Measurements from ENCODE around the gene ALDH1L1. TPM values are rescaled to one million over a fixed set of nuclear protein-coding genes. Genes with fewer than 3 reads are reported as not detected.
A peak's percentile ranks its signal among the peaks of the same experiment; 100 is the strongest.
"Not testable (repeated sequence)": the region's sequence is repeated elsewhere in the genome, so short reads cannot be mapped to it uniquely, and the experiment has no call there.

The ALDH1L1 gene
- polyA plus RNA-seq, 1 donor: 40.4 TPM

DNA sequence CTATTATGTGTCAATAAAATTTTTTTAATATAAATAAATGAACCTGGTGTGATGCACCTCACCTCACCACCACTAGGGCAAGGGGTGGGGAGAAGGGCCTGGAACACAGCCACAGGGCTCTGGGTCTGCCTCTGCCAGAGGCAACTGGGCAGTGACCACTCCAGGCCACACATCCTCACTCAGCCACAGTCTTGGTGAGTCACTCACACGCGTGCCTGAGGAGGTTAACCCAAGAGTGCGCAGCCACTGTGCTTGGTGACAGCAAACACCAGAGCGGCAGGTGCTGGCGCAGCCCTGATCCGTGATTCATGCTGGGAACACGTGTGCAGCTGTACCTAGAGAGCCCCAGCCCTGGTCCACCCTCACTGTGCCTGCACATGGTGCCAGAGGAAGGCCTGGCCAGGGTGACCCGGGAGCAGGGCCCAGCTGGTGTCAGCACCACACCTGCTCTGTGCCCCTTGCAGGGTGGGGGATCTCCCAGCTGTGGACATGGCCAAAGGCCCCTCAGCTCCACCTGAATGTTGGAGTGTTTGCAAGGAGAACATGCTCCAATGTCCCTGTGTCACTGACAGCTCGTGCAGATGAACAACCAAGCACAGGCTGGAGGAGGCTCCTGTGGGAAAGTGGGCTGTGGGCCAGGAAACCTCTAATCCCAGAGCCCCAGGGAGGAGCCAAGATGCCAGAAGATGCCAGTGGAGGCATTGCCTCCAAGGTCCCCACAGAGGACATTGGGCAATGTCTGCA lies 98.6 kb downstream of the ALDH1L1 start:
- no peak overlapping the region for H3K4me3 ChIP-seq (ENCODE audit: low read length)
- WGBS (ENCODE audit: insufficient coverage, low lambda C conversion rate): no CpG with 5 or more reads among the region's 9 CpGs
- H3K9me3 ChIP-seq (ENCODE audit: control insufficient read depth, low read depth, low read length): no peaks in the 10 kb centered on the region
- peaks cover 3% of the 10 kb centered on the region for H3K4me1 ChIP-seq (ENCODE audit: control insufficient read depth, insufficient read depth, low read length)
- H3K36me3 ChIP-seq (ENCODE audit: control insufficient read depth, insufficient read depth, low read length): no peaks in the 10 kb centered on the region
- no peaks in the 10 kb centered on the region for H3K27me3 ChIP-seq (ENCODE audit: control insufficient read depth, insufficient read depth, low read length)
- no peak for DNase-seq
- H3K27ac ChIP-seq (ENCODE audit: low read length): no peak overlapping the region

DNA sequence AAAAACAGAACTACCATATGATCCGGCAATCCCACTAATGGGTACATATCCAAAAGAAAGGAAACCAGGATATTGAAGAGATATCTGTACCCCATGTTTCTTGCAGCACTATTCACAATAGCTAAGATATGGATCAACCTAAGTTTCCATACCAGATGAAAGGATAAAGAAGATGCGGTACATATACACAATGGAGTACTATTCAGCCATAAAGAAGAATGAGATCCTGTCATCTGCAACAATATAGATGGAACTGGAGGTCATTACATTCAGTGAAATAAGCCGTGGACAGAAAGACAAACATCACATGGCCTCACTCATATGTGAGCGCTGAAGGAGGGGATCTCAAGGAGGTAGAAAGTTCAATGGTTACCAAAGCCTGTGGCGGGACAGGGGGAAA lies 99.4 kb downstream of the ALDH1L1 start:
- Histone ChIP-seq H3K4me3 (ENCODE audit: low read length) (no peak overlapping the region), H3K27ac (ENCODE audit: low read length) (no peak overlapping the region)
- WGBS (ENCODE audit: insufficient coverage, low lambda C conversion rate): 100% methylated on average over 3 of the region's 5 CpGs

DNA sequence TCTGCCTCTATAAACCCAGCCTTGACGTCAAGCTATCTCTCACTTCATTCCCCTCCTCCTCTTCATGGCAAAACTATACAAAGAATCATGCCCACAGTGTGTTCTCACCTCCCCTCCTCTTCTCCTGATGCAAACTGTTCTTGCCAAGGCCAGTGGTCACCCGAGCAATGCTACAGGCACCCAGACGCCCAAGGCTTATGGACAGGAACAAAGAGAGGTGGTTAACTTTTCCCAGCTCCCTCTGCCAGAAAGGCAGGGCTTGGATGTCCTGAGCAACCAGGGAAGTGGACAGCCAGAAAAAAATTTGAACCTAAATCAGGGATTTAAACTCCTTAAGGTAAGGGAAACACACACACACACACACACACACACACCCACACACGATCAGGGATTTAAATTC lies 101.5 kb downstream of the ALDH1L1 start:
- Histone ChIP-seq H3K27me3 (ENCODE audit: control insufficient read depth, insufficient read depth, low read length) (no peaks in the 10 kb centered on the region), H3K36me3 (ENCODE audit: control insufficient read depth, insufficient read depth, low read length) (no peaks in the 10 kb centered on the region), H3K27ac (ENCODE audit: low read length) (no peak overlapping the region), H3K4me3 (ENCODE audit: low read length) (no peak overlapping the region), H3K9me3 (ENCODE audit: control insufficient read depth, low read depth, low read length) (no peaks in the 10 kb centered on the region), H3K4me1 (ENCODE audit: control insufficient read depth, insufficient read depth, low read length) (no peaks in the 10 kb centered on the region)
- no peak for DNase-seq
- 63% methylated on average over 1 of the region's 4 CpGs for WGBS (ENCODE audit: insufficient coverage, low lambda C conversion rate)

More for the DNA sequence above, 99.4 kb downstream of the ALDH1L1 start:
- Histone ChIP-seq H3K4me1 (ENCODE audit: control insufficient read depth, insufficient read depth, low read length) (peaks cover 3% of the 10 kb centered on the region), H3K27me3 (ENCODE audit: control insufficient read depth, insufficient read depth, low read length) (no peaks in the 10 kb centered on the region), H3K9me3 (ENCODE audit: control insufficient read depth, low read depth, low read length) (no peaks in the 10 kb centered on the region), H3K36me3 (ENCODE audit: control insufficient read depth, insufficient read depth, low read length) (no peaks in the 10 kb centered on the region)
- DNase-seq: no peak

DNA sequence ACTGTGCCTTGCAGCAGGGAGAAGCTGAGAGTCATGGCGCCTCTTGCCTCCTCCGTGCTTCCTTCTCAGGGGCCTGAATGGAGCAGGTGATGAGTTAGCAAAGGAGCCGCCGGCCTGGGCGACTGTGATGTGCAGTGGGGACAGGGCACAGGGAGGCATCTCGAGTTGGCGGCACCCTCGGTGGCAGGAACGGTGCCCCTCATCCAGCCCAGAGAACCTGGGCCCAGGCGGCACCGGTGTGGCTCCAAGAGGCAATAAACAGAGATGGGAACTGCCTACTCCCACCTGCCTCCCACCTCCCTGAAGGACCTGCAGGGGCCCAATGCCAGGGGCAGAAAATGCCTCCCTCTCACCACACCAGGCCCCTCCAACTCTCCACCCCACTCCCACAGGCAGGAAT lies 102.6 kb downstream of the ALDH1L1 start:
- 100% methylated on average over 2 of the region's 11 CpGs for WGBS (ENCODE audit: insufficient coverage, low lambda C conversion rate)
- no peaks in the 10 kb centered on the region for H3K36me3 ChIP-seq (ENCODE audit: control insufficient read depth, insufficient read depth, low read length)
- no peak overlapping the region for H3K4me3 ChIP-seq (ENCODE audit: low read length)
- H3K9me3 ChIP-seq (ENCODE audit: control insufficient read depth, low read depth, low read length): no peaks in the 10 kb centered on the region
- H3K27ac ChIP-seq (ENCODE audit: low read length): no peak overlapping the region
- no peaks in the 10 kb centered on the region for H3K27me3 ChIP-seq (ENCODE audit: control insufficient read depth, insufficient read depth, low read length)
- no peak for DNase-seq
- H3K4me1 ChIP-seq (ENCODE audit: control insufficient read depth, insufficient read depth, low read length): no peaks in the 10 kb centered on the region

DNA sequence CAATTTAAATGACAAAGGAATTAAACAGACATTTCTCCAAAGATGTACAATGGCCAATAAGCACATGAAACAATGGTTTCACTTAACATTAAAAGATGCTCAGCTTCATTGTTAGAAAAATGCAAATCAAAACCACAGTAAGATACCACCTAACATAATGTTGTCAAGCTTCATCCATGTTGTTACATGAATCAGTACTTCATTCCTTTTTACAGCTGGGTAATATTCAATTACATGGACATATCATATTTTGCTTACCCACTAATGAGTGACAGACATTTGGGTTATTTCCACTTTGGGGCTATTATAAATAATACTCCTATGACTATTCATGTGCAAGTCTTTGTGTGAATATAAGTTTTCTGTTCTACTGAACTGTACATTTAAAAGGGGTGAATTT lies 104.2 kb downstream of the ALDH1L1 start:
- Histone ChIP-seq H3K4me1 (ENCODE audit: control insufficient read depth, insufficient read depth, low read length) (no peaks in the 10 kb centered on the region), H3K4me3 (ENCODE audit: low read length) (no peak overlapping the region), H3K27ac (ENCODE audit: low read length) (no peak overlapping the region), H3K36me3 (ENCODE audit: control insufficient read depth, insufficient read depth, low read length) (no peaks in the 10 kb centered on the region), H3K9me3 (ENCODE audit: control insufficient read depth, low read depth, low read length) (no peaks in the 10 kb centered on the region), H3K27me3 (ENCODE audit: control insufficient read depth, insufficient read depth, low read length) (no peaks in the 10 kb centered on the region)
- no peak for DNase-seq

DNA sequence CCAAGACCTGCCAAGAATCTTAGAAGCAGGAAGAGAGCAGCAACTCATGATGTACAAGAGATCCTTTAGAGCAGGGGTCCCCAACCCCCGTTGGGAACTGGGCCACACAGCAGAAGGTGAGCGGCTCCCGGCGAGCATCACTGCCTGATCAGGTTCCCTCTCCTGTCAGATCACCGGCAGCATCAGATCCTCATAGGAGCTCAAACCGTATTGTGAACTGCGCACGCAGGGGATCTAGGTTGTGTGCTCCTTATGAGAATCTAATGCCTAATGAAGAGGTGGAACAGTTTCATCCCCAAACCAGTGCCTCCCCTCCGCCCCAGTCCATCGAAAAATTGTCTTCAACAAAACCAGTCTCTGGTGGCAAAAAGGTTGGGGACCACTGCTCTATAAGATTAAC lies 110.2 kb downstream of the ALDH1L1 start:
- Histone ChIP-seq H3K36me3 (ENCODE audit: control insufficient read depth, insufficient read depth, low read length) (peaks cover 12% of the 10 kb centered on the region), H3K9me3 (ENCODE audit: control insufficient read depth, low read depth, low read length) (peaks cover 4% of the 10 kb centered on the region), H3K4me3 (ENCODE audit: low read length) (no peak overlapping the region), H3K27ac (ENCODE audit: low read length) (no peak overlapping the region), H3K27me3 (ENCODE audit: control insufficient read depth, insufficient read depth, low read length) (no peaks in the 10 kb centered on the region), H3K4me1 (ENCODE audit: control insufficient read depth, insufficient read depth, low read length) (no peaks in the 10 kb centered on the region)
- DNase-seq: no peak
- WGBS (ENCODE audit: insufficient coverage, low lambda C conversion rate): 100% methylated on average over 2 of the region's 10 CpGs

DNA sequence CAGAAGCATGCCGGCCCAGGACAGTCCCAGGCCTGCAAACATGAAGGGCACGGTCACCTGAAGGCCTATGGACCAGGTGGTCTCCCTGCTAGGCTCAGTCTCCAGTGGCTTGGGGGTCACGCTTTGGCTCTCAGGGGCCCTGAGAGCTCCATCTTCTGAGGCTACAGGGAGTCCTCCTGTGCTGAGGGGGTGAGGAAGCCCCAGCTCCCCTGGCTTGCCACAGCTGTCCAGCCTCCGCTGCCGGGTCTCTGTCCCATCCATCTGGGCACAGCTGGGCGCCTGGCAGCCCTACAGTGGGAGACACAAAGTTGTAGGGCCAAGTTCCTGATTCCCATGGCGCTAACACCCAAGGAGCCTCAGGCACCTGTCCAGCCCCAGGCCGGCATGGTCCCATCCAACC lies 112.4 kb downstream of the ALDH1L1 start:
- DNase-seq: no peak
- Histone ChIP-seq H3K4me1 (ENCODE audit: control insufficient read depth, insufficient read depth, low read length) (no peaks in the 10 kb centered on the region), H3K4me3 (ENCODE audit: low read length) (no peak overlapping the region), H3K27ac (ENCODE audit: low read length) (no peak overlapping the region), H3K9me3 (ENCODE audit: control insufficient read depth, low read depth, low read length) (peaks cover 4% of the 10 kb centered on the region), H3K27me3 (ENCODE audit: control insufficient read depth, insufficient read depth, low read length) (no peaks in the 10 kb centered on the region), H3K36me3 (ENCODE audit: control insufficient read depth, insufficient read depth, low read length) (peaks cover 12% of the 10 kb centered on the region)
- WGBS (ENCODE audit: insufficient coverage, low lambda C conversion rate): no CpG with 5 or more reads among the region's 8 CpGs

DNA sequence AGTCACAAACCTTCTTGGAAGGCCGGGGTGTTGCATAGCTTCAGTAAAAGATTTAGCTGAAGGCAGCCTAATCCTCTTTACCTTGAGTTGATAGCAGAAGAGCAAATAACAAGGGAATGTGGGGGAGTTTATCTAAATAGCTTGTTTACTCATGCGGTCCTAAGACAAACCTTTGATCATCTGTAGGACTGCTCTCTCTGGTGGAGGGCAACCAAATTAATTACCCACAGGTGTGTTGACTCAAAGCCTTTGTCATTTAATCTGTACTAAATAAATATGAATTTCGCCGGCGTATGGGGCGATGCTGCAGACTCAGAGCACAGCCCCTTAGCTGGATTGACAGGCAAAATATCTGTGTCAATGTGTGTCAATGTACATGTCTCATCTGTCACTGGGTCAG lies 113.7 kb downstream of the ALDH1L1 start:
- not testable (repeated sequence) for H3K9me3 ChIP-seq (ENCODE audit: control insufficient read depth, low read depth, low read length); H3K27me3 ChIP-seq (ENCODE audit: control insufficient read depth, insufficient read depth, low read length); DNase-seq; H3K27ac ChIP-seq (ENCODE audit: low read length); H3K4me1 ChIP-seq (ENCODE audit: control insufficient read depth, insufficient read depth, low read length); H3K4me3 ChIP-seq (ENCODE audit: low read length)
- no CpG with 5 or more reads among the region's 6 CpGs for WGBS (ENCODE audit: insufficient coverage, low lambda C conversion rate)
- H3K36me3 ChIP-seq (ENCODE audit: control insufficient read depth, insufficient read depth, low read length): peaks cover 14% of the 10 kb centered on the region

DNA sequence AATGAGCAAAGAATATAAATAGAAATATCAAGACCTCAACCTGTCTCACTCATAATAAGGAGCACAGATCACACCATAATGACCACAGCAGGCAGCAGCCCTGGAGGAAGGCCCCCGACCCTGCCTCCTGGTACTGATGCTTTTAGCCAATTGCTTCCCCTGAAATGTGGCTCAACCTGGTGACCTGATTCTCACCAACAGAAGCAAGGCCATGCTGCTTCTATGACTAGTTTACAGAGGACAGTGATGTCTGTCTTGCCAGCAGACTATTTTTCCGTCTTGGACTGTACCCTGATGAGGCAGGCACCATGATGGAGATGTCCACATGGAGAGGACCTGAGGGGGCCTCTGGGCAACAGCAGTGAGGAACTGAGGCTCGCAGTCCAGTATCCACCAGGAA lies 114.5 kb downstream of the ALDH1L1 start:
- Histone ChIP-seq H3K27ac (ENCODE audit: low read length) (no peak overlapping the region), H3K9me3 (ENCODE audit: control insufficient read depth, low read depth, low read length) (peaks cover 4% of the 10 kb centered on the region), H3K36me3 (ENCODE audit: control insufficient read depth, insufficient read depth, low read length) (peaks cover 14% of the 10 kb centered on the region), H3K4me1 (ENCODE audit: control insufficient read depth, insufficient read depth, low read length) (no peaks in the 10 kb centered on the region), H3K27me3 (ENCODE audit: control insufficient read depth, insufficient read depth, low read length) (no peaks in the 10 kb centered on the region), H3K4me3 (ENCODE audit: low read length) (no peak overlapping the region)
- no CpG with 5 or more reads among the region's 3 CpGs for WGBS (ENCODE audit: insufficient coverage, low lambda C conversion rate)
- no peak for DNase-seq

DNA sequence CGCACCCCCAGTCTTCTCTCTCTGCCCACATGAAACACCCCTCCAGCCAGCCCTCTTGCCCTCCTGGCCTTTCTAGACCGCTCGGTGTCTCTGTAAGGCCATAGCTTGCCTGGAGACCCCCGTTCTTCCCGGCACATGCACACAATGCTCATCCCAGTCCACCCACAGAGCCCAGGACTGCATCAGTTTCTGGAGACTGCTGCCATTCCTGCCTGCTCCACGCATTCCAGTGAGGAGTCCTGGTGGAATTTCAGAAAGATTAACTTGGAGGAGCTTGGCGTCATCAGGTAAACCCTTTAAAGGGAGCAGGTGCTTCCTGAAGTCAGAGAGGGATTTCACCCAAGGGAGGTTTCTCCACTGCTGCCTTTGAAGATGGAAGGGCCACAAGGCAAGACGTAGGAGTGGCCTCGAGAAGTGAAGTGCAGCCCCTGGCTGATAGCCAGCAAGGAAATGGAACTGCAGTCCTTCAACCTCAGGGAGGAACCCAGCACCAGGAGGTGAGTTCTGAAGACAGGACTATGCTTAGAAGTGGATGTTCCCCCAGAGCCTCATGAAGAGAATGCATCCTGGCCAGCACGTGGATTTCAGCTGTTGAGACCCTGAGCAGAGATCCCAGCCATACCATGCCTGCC lies 115.6 kb downstream of the ALDH1L1 start:
- no CpG with 5 or more reads among the region's 10 CpGs for WGBS (ENCODE audit: insufficient coverage, low lambda C conversion rate)
- no peak overlapping the region for H3K4me3 ChIP-seq (ENCODE audit: low read length)
- DNase-seq: peak; percentile 21 to 23
- no peaks in the 10 kb centered on the region for H3K4me1 ChIP-seq (ENCODE audit: control insufficient read depth, insufficient read depth, low read length)
- H3K36me3 ChIP-seq (ENCODE audit: control insufficient read depth, insufficient read depth, low read length): peaks cover 14% of the 10 kb centered on the region
- no peaks in the 10 kb centered on the region for H3K27me3 ChIP-seq (ENCODE audit: control insufficient read depth, insufficient read depth, low read length)
- H3K27ac ChIP-seq (ENCODE audit: low read length): no peak overlapping the region
- peaks cover 4% of the 10 kb centered on the region for H3K9me3 ChIP-seq (ENCODE audit: control insufficient read depth, low read depth, low read length)
